ENCODE data around the gene GRM8.

Gene GRM8

DNA sequence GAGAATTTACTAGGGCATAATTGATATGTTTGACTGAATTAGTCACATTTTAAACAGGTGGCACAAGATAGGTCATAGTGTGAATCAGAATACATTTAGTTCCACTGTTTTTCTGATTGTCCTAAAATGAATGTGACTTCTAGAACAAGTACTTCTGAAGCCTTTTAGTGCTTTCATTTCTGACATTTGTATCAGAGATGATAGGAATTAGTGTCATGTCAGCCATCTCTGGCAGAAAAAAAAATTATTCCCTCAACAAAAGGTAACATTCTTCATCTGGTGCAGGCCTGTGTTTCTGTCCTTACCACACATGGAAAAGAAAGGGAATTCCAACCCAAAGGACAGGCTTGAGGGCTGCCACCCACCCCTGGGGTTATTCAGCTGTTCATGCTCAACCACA lies 21.3 kb downstream of the GRM8 start:
- DNase-seq (ENCODE audit: extremely low read depth in 1 of 2, low read depth in 1 of 2) = no peak

DNA sequence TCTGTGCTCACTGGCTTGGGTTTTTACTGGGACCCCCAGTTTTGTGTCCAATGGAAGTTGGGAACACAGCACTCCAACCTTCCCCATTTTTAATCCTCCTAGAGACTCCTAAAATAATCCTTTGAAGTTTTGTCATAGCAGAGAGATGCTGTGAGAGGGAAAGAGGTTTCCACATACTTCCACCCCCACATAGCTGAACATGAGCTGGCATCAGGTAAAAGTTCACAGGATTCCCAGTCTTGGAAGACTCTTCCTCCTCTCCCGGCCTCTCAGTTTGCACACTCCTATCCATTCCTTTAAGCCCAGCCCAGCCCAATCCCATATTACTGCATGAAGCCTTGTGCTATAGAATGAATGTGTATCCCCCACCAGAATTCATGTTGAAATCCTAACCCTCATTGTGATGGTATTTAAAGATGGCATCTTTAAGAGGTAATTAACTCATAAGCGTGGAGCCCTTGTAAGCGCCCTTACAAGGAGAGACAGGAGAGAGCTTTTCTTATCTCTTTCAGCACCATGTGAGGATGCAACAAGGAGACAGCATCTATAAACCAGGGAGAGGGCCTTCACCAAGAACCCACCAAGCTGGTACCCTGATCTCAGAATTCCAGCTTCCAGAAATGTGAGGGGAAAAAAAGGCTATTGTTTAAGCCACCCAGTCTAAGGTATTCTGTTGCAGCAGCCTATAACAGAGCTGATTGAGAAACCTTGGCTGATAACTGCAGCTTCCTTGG lies 22.4 kb downstream of the GRM8 start:
- no peak for DNase-seq (ENCODE audit: extremely low read depth in 1 of 2, low read depth in 1 of 2)

DNA sequence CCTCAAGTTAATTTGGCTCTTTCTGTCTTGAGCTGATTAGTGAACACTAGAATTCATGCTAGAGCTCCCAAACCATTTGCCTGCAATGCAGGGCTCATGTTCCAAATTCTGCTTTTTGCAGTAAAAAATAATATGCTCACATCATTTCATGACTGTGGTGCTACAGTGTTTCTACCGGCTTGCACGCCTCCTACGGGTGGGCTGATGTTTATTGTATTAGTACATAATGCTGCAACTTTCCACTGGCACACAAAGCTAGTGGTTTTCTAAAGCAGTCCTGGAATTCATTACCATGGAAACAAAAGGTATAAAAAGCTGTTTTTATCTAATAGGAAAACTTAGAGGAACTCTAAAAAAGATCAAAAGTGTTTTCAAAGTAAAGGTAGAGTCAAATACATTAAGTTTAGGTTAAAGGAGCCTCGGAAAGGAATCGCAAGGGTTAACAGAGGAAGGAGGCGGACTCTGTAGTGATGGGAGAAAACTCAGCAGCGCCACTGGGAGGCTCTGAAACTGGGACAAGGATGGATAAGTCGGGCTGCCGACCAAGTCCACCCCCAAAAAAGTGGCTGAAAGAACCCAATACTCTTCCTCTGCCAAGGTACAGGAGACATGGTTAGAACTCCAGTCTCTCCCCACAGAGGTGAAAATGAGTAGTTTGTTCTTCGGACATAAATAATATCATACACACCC lies 25.9 kb downstream of the GRM8 start:
- DNase-seq (ENCODE audit: extremely low read depth in 1 of 2, low read depth in 1 of 2) = no peak

DNA sequence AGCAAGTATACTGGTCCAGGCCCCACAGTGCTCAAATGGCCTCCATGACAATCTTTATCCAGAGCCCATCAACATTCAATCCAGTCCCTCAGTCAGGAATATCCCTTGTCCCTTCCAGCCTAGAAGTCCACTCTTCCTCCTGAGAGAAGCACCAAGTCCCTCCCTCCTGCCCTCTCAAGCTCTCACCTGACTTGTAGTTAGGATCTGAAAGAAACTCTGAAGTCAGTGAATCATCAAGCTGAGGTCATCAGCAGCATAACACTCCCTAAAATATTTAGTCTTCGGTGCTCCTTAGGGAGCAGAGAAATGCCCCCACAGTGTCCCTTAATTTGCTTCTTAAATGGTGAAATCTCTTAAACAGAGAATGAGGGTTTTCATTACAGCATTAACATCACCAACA lies 31.0 kb downstream of the GRM8 start:
- DNase-seq (ENCODE audit: extremely low read depth in 1 of 2, low read depth in 1 of 2) = no peak

DNA sequence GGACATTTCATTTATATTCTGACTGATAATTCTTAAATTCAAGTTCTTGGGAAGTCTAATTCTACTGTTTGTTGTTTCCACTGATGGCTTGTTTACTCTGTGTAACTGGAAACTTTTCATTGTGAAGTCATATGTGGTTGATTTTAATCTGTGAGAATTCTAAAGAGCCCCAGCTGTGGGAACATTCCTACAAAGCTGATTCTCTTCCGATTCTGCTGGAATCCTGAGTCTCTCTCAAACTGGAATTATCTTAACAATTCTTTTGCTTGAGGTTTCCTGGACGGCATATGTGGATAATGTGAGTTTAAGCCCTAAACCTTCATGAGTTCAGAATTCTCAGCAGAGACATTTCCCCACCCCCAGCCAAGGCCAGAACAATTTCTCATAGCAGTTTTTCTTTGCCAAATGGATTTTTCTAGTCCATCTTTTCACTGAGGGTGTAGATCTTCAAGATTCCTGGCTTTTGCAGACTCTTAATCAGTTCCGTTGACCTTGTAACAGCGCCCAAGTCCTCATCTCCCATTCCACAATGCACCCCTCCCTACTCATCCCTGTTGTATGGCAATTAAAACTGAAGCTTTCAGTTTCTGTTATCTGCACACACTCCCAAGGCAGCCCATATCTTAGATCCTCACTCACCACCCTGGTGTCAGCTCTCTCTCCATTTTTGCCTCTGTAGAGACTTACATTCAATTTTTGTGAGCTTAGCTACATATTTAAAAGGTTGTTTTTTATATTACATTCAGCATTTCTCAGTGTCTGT lies 37.6 kb downstream of the GRM8 start:
- no peak for DNase-seq (ENCODE audit: extremely low read depth in 1 of 2, low read depth in 1 of 2)

DNA sequence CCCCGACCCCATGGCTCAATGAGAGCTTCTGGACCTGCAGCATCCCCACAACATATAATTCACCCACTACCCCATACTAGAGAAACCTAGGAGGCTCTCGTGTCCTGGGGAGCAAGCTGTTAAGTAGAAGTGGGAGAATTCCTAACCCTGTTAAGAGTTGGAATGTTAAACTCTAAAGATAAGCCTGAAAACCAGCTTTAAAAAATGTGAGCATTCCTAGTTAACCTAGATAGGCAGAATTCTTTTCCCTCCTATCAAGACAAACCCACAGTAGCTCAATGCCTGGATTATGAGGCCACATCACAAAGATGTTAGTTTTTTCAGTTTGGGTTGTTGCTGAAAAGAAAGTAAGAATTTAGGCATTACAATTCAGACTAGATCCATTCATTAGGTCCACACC lies 42.9 kb downstream of the GRM8 start:
- no peak for DNase-seq (ENCODE audit: extremely low read depth in 1 of 2, low read depth in 1 of 2)

DNA sequence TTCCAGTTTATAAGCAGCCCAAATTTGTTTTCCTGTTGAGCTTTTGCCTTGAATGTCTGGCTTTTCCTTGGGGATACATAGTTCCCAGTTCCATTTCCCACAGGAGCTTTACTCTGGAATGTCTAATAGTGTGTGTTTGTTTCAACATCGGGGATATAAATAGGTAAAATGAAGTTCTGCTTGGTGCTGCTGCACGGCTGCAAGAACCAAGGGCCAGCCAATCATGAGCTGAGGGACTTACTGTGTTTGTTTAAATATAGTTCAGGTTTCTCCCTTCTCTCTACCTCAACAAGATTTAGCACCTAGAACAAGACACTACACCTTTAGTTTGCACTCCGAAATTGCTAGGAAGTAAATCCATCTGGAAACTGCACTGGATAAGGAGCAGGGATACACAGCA lies 43.9 kb downstream of the GRM8 start:
- DNase-seq (ENCODE audit: extremely low read depth in 1 of 2, low read depth in 1 of 2) = no peak

DNA sequence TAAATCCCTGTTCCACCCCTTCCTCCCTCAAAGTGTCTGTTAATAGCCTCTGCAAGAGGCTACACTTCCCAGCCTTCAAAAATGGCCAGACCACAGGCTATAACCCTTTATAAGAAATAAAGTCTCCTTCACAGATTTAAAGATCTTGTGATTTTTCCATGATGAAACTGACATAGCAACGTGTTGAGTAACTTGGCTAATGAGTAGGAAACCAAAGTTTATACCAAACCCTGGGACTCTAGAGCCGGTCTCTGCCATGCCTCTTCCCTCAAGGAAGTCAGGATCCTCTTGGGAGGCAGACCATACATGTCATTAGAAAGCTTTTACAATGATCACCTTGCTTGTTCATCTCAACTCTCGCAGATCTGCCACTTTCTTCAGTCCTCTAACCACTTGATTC lies 44.4 kb downstream of the GRM8 start:
- DNase-seq (ENCODE audit: extremely low read depth in 1 of 2, low read depth in 1 of 2) = no peak

DNA sequence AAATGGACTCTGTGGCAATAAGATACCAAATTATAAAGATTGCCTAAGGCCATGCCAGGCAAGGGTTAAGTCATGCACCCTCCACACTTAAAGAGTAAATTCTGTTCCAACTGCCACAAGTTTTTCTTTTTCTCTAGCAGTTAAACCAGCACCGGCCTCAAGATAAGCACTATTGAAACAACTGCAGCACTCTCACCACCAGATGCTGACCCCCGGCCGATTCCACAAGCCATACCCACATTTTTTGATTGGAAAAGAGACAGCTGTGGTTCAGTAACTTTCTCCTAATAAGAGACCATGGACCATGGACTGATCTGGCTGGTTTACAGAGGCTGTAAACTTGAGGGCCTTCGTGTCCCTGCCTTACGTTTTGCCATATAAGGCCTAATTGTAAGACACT lies 44.9 kb downstream of the GRM8 start:
- DNase-seq (ENCODE audit: extremely low read depth in 1 of 2, low read depth in 1 of 2) = no peak

DNA sequence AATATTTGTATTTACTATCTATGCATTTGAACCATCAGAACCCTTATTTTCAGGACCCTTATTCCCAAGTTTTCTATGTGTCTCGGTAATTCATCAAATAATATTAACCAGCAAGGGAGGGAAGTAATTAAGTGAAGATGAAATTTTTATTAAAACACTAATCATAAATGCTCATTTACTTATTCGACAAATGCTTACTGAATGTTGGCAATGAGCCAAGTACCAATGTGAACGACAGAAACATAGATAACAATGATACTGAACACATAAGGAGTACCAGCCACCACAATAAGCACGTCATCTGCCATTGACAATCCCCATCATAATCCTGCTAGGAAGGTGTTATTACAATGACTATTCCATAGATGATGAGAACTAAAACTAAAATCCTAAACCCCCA lies 45.5 kb downstream of the GRM8 start:
- DNase-seq (ENCODE audit: extremely low read depth in 1 of 2, low read depth in 1 of 2) = no peak

DNA sequence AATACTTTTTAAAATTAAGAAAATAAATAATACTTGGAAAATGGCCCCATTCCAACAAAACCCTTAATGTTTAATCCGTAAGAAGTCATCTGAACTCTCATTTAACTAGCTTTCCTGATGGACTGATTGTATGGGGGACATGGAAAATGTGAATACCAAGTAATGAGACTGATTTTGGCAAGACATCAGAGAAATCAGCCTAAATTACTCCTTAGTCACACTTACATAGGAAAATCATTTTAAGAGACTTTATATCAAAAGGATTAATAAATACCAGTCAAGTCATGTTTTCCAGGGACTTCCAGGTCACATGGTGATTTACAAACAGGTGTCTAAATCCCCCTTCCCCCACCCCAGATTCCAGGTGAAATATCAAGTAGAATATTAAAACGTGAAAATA lies 58.2 kb downstream of the GRM8 start:
- DNase-seq (ENCODE audit: extremely low read depth in 1 of 2, low read depth in 1 of 2) = no peak

DNA sequence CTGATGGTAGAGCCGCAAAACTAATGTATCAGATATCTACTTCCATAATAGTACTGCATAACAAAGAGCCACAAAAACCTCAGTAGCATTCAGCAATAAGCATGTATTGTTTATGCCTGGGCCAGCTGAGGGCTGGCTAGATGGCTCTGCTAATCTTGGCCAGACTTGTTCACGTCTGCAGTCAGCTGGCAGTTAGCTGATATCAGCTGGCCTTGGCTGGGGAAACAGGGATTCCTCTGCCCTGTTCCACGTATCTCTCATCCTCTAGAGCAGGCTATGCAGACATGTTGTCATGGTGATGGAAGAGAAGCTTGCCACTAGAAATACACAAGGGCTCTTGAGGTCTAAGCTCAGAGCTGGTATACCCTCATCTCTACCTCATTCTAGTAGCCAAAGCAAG lies 62.9 kb downstream of the GRM8 start:
- DNase-seq (ENCODE audit: extremely low read depth in 1 of 2, low read depth in 1 of 2) = no peak

DNA sequence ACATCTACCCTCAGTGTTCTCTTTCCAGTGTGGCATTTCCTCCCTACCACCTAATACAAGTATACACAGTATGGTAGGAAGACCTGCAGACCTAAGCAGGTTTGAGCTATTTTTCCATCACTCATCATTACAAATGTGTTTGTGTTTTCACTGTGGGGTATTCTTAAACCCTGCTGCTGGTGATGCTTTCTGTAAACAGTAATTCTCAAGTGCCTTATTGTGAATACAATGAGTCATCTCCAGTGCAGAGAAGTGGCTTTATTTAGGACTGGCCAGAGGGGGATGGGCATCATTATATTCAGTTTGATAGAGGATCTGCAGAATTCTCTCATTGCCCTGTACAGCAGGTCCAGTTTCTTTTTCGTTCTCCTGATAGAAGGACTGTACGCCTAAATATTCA lies 63.7 kb downstream of the GRM8 start:
- DNase-seq (ENCODE audit: extremely low read depth in 1 of 2, low read depth in 1 of 2) = no peak

DNA sequence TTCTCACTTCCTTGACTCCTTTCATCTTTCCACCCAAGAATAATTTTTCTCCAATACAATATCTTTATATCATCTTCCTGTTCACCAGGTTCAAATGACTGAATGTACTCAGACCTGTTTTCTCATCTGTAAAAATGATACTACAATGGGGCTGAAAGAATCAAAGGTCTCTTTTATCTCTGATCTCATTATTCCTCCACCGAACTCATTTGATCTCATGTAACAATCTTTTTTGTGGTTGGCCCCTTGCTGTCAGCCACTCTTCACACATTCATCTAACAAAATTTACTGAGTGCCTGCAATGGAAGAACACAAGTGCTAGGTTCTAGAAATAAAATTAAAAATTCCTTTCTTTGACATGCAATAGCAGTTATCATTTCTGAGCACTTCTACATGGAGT lies 65.0 kb downstream of the GRM8 start:
- DNase-seq (ENCODE audit: extremely low read depth in 1 of 2, low read depth in 1 of 2) = no peak

DNA sequence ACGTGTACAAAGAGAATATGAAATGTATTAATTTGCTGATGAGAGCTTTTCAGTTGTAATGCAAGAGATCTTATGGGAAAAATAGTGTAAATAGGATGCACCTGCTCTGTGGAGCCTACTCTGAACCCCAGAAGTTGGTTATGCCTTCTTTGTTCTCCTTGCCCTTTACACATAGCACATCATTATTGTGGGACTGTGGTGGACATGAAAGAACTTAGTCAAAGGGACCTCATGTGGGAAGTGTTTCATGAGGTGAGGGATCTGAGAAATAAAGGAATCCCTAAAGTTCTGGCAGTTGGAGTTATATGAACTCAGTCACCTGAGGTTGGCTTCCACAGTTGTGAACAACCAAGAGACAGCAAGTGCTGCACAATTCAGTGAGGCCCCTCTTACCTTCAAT lies 66.1 kb downstream of the GRM8 start:
- DNase-seq (ENCODE audit: extremely low read depth in 1 of 2, low read depth in 1 of 2) = no peak

DNA sequence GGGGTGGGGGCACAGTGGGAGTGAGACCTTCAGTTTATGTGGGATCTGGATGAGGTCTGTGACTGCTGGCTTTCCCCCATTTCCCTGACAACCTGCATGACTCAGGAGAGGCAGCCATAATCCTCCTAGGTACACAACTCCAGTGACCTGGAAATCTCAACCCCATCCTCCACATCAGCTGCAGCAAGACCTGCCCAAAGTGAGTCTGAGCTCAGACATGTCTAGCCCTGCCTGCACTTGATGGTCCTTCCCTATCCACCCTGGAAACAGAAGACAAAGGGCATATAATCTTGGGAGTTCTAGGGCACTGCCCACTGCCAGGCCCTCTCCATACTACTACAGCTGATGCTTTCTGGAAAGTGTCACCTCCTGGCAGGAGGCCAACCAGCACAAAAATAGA lies 75.6 kb downstream of the GRM8 start:
- no peak for DNase-seq (ENCODE audit: extremely low read depth in 1 of 2, low read depth in 1 of 2)

DNA sequence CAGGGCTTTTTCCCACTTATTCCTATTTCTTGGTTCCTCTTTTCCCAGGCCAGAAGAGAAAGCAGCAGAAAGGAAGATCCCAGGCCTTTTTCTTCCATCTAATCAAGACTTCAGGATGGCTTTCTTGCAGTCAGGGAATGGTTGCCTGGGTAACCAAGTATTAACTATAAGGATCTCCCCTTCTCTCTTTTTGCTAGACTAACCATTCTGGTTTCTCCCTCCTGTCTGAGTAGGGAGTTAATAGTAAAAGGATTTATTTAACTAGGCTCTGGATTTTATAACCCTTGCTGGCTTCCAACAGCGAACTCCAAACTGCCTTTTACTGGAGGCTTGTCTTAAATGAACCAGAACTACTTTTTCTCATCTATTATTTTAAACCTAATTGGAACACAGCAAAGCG lies 90.4 kb downstream of the GRM8 start:
- DNase-seq (ENCODE audit: extremely low read depth in 1 of 2, low read depth in 1 of 2) = no peak

DNA sequence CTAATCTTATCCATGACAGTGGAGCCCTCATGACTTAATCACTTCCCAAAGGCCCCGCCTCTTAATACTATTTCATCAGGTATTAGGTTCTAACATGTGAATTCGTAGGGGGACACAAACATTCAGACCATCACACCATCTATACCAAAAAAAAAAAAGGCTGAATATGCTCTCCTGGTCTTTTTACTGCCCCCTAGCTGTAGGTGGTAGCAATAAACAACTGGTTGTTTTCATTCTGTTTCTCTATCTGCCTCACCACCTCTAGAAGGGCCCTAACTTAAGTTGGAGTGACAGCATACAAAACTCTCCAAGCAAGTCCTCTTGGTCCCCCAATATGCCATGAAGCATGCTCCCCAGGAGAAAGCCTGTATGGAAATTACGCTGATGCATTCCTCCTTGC lies 94.1 kb downstream of the GRM8 start:
- DNase-seq (ENCODE audit: extremely low read depth in 1 of 2, low read depth in 1 of 2) = no peak

DNA sequence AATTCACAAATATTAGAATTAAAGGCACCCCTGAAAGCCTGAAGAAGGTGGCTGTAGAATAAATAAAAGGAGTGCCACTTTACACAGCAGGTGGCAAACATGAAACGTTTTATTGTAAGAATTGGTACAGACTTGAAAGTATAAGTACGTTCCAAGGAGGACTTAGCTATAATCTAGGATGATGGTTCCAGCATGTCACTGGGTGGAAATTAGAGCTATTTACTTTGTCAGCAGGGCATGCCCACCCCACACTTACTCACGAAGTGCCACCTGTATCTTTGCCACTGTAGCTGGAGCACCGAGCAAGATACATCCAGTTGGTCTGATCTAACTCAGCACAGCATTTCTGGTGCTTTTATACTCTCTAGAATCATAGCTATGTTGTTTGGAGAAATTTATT lies 97.8 kb downstream of the GRM8 start:
- DNase-seq (ENCODE audit: extremely low read depth in 1 of 2, low read depth in 1 of 2) = no peak

DNA sequence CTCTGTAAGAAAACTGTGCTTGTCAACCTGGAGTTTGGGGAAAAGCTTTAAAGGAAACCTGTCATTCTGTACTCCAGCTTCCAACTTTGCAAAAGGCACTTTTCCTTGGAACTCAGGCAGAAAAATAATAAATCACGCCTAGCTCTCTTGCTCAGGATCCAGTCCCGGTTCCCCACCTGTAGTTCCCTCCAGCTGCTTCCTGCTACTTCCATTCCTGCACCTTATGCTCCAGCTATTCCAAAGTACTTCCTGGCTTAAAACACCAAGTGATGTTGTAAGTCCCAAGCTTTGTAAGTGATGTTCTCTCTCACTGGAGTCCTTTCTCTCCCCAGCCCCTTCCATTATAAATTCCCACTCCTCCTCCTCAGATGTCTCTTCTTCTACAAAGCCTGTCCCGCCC lies 98.6 kb downstream of the GRM8 start:
- no peak for DNase-seq (ENCODE audit: extremely low read depth in 1 of 2, low read depth in 1 of 2)

DNA sequence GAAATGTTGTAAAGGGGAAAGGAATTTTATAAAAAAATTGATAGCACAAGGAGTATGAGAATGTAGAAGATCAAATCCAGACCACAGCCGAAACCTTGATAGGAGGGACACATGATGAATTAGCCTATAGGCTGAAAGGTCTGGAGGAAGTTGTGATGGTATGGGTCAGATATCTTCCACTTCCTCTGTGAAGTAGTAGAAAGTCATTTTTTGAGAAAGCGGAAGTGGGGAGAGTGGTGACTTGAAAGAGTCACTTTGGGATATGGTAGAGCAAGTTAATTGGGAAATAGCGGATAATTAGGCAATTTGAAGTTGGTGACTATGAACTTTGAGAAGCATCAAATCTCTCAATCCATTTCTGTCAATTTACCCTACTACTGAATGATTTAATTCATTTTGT lies 99.4 kb downstream of the GRM8 start:
- DNase-seq (ENCODE audit: extremely low read depth in 1 of 2, low read depth in 1 of 2) = no peak

DNA sequence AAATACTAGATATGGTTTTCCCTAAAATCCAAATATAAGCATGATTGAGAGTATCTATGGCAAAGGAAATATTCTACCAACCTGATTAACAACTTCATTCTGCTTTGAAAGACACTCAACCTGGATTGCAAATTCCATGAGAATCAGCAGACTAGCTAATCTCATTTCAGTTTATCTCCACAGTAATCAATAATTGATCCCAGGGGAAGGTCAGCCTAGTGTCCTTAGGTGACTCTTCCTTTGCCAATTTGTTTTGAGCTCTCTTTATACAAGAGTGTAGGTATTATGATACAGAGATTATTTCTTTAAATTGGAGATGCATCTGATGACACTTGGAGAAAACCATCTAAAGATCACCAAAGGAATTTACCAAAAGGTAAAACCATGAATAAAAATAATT lies 100.3 kb downstream of the GRM8 start:
- no peak for DNase-seq (ENCODE audit: extremely low read depth in 1 of 2, low read depth in 1 of 2)
